HL-60 (cell line): ENCODE results near the gene PTPRR.

Experiments used
- CTCF ChIP-seq: IDR thresholded peaks from one replicate; pipeline ENCODE4 v1.5.1; 2011; ENCODE audit warnings: low read length, control low read depth, inconsistent platforms; ENCODE audit not compliant: insufficient read depth
- POLR2AphosphoS5 ChIP-seq: IDR thresholded peaks from 2 replicates; pipeline ENCODE4 v1.6.1; 2012; ENCODE audit warnings: low read depth
- REST ChIP-seq: IDR thresholded peaks from 2 replicates; pipeline ENCODE4 v1.6.1; 2012; ENCODE audit warnings: low read depth; ENCODE audit not compliant: insufficient replicate concordance

- no peak for TF ChIP-seq CTCF
- no peak for TF ChIP-seq REST
- no peak for TF ChIP-seq POLR2AphosphoS5
Observed at GRCh38 chr12:70730675-70731180, 189.8 kb downstream of the PTPRR start.
